ENCODE measurements around the gene THSD7A. TPM values are rescaled to one million over a fixed set of nuclear protein-coding genes. Genes with fewer than 3 reads are reported as not detected.
"Not testable (repeated sequence)": the region's sequence is repeated elsewhere in the genome, so short reads cannot be mapped to it uniquely, and the experiment has no call there.

The THSD7A gene
- total RNA-seq, 1 donor from 2014 or later, result 8.0 TPM

GRCh38 chr7:11447106-11447505 lies 384.9 kb downstream of the THSD7A start:
- H3K36me3 ChIP-seq, result no peaks in the 10 kb centered on the region
- no peak overlapping the region for H3K4me3 ChIP-seq
- no peaks in the 10 kb centered on the region for H3K27me3 ChIP-seq
- H3K27ac ChIP-seq, result no peak overlapping the region
- no peak for TF ChIP-seq CTCF (IDR thresholded peaks at IDR 0.05)
- DNase-seq (no peak), ATAC-seq (no peak)
- intact Hi-C loops (cut with DNase I), result no loop called here
- H3K9me3 ChIP-seq, result no peaks in the 10 kb centered on the region
- no peaks in the 10 kb centered on the region for H3K4me1 ChIP-seq

- H3K9me3 ChIP-seq; H3K27ac ChIP-seq; ATAC-seq; H3K36me3 ChIP-seq; H3K4me1 ChIP-seq; H3K4me3 ChIP-seq; intact Hi-C loops (cut with DNase I); DNase-seq; H3K27me3 ChIP-seq: not testable (repeated sequence)
These were observed 388.1 kb downstream of the THSD7A start for GRCh38 chr7:11443934-11444333.

- ATAC-seq (no peak), DNase-seq (no peak)
- no peaks in the 10 kb centered on the region for H3K9me3 ChIP-seq
- H3K4me3 ChIP-seq, result no peak overlapping the region
- intact Hi-C loops (cut with DNase I), result no loop called here
- H3K36me3 ChIP-seq, result no peaks in the 10 kb centered on the region
- no peaks in the 10 kb centered on the region for H3K27me3 ChIP-seq
- TF ChIP-seq CTCF (IDR thresholded peaks at IDR 0.05), result no peak
- H3K4me1 ChIP-seq, result no peaks in the 10 kb centered on the region
- no peak overlapping the region for H3K27ac ChIP-seq
These were observed 394.0 kb downstream of the THSD7A start for GRCh38 chr7:11437994-11438393.

- no peak overlapping the region for H3K27ac ChIP-seq
- no peak for TF ChIP-seq CTCF (IDR thresholded peaks at IDR 0.05)
- no peaks in the 10 kb centered on the region for H3K27me3 ChIP-seq
- no peak for DNase-seq
- intact Hi-C loops (cut with DNase I), result no loop called here
- H3K9me3 ChIP-seq, result no peaks in the 10 kb centered on the region
- no peaks in the 10 kb centered on the region for H3K36me3 ChIP-seq
- no peak for ATAC-seq
- no peaks in the 10 kb centered on the region for H3K4me1 ChIP-seq
- H3K4me3 ChIP-seq, result no peak overlapping the region
These were observed 395.0 kb downstream of the THSD7A start for GRCh38 chr7:11436773-11437524.

GRCh38 chr7:11436316-11436715 lies 395.7 kb downstream of the THSD7A start:
- no peaks in the 10 kb centered on the region for H3K36me3 ChIP-seq
- no peaks in the 10 kb centered on the region for H3K27me3 ChIP-seq
- H3K4me3 ChIP-seq, result no peak overlapping the region
- H3K9me3 ChIP-seq, result no peaks in the 10 kb centered on the region
- ATAC-seq, result no peak
- H3K4me1 ChIP-seq, result no peaks in the 10 kb centered on the region
- DNase-seq, result no peak
- H3K27ac ChIP-seq, result no peak overlapping the region
- intact Hi-C loops (cut with DNase I), result no loop called here
- TF ChIP-seq CTCF (IDR thresholded peaks at IDR 0.05), result no peak

- Histone ChIP-seq H3K27ac (no peak overlapping the region), H3K4me1 (no peaks in the 10 kb centered on the region), H3K27me3 (no peaks in the 10 kb centered on the region), H3K4me3 (no peak overlapping the region), H3K36me3 (no peaks in the 10 kb centered on the region), H3K9me3 (no peaks in the 10 kb centered on the region)
- DNase-seq (no peak), ATAC-seq (no peak)
- intact Hi-C loops (cut with DNase I), result no loop called here
- no peak for TF ChIP-seq CTCF (IDR thresholded peaks at IDR 0.05)
These were observed 397.6 kb downstream of the THSD7A start for GRCh38 chr7:11434366-11434765.
